ENCODE data around the gene SCT. TPM values are rescaled to one million over a fixed set of nuclear protein-coding genes. Genes with fewer than 3 reads are reported as not detected.
A peak's percentile ranks its signal among the peaks of the same experiment; 100 is the strongest.

The SCT gene
- polyA plus RNA-seq, 2 donors, result not detected

- H3K4me3 ChIP-seq (ENCODE audit: low read depth in 1 of 2, low read length in 2 of 2), result peak overlapping the region in 1 of 2 donors; percentile 28
- WGBS, 2 donors, result 33 to 44% methylated on average over 55 of the region's 55 CpGs
- H3K27me3 ChIP-seq (ENCODE audit: control insufficient read depth in 1 of 2, insufficient read depth in 2 of 2, low read length in 2 of 2), result peaks cover 0 to 18% of the 10 kb centered on the region in 2 donors
- H3K9me3 ChIP-seq (ENCODE audit: control insufficient read depth in 2 of 2, insufficient read depth in 1 of 2, low read depth in 1 of 2, low read length in 1 of 2), result no peaks in the 10 kb centered on the region
- H3K4me1 ChIP-seq (ENCODE audit: control insufficient read depth in 2 of 2, insufficient read depth in 2 of 2, low read length in 1 of 2), result peaks cover 10 to 33% of the 10 kb centered on the region in 2 donors
- peaks cover 0 to 13% of the 10 kb centered on the region in 2 donors for H3K36me3 ChIP-seq (ENCODE audit: control insufficient read depth in 2 of 2, insufficient read depth in 2 of 2, low read length in 1 of 2)
- no peak overlapping the region for H3K27ac ChIP-seq (ENCODE audit: low read depth in 2 of 2, low read length in 1 of 2)
Measured at GRCh38 chr11:637593-638521, 10.9 kb upstream of the SCT start.

- WGBS, 2 donors, result 3 to 6% methylated on average over 13 to 34 of the region's 34 CpGs
- H3K9me3 ChIP-seq (ENCODE audit: control insufficient read depth in 2 of 2, insufficient read depth in 1 of 2, low read depth in 1 of 2, low read length in 1 of 2), result no peaks in the 10 kb centered on the region
- no peak overlapping the region for H3K27ac ChIP-seq (ENCODE audit: low read depth in 2 of 2, low read length in 1 of 2)
- H3K4me1 ChIP-seq (ENCODE audit: control insufficient read depth in 2 of 2, insufficient read depth in 2 of 2, low read length in 1 of 2), result peaks cover 10 to 29% of the 10 kb centered on the region in 2 donors
- H3K36me3 ChIP-seq (ENCODE audit: control insufficient read depth in 2 of 2, insufficient read depth in 2 of 2, low read length in 1 of 2), result peaks cover 0 to 10% of the 10 kb centered on the region in 2 donors
- H3K27me3 ChIP-seq (ENCODE audit: control insufficient read depth in 1 of 2, insufficient read depth in 2 of 2, low read length in 2 of 2), result peaks cover 0 to 18% of the 10 kb centered on the region in 2 donors
- H3K4me3 ChIP-seq (ENCODE audit: low read depth in 1 of 2, low read length in 2 of 2), result peak overlapping the region; percentile 11 to 28
Measured at GRCh38 chr11:637333-637592, 10.3 kb upstream of the SCT start.

DNA sequence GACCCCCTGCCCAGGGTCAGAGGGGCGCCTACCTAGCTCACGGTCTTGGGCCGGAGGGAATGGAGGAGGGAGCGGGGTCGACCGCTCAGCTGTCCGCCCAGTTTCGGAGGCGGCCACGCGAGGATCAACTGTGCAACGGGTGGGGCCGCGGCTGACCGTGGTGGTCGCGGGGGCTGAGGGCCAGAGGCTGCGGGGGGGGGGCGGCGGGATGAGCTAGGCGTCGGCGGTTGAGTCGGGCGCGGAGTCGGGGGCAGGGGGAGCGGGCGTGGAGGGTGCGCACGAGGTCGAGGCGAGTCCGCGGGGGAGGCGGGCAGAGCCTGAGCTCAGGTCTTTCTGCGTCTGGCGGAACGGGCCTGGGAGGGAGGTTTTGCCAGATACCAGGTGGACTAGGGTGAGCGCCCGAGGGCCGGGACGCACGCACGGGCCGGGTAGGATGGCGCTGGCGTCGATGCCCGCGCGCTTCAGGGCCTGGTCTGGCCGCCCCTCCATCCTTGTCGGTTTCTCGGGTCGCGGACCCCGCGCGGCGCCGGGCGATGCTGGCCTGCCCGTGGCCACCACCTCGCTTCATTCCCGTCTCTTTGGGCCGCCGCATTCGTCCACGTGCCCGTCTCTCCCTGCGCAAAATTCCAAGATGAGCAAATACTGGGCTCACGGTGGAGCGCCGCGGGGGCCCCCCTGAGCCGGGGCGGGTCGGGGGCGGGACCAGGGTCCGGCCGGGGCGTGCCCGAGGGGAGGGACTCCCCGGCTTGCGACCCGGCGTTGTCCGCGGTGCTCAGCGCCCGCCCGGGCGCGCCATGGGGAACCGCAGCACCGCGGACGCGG, 9.7 kb upstream of the SCT start, which contains the start of gene DRD4:
Gene DRD4, plus strand, starts transcription at position 759 of the 822 bp plus-strand sequence. Its CDS starts 36 bp downstream, at position 795.
- peak within 1 kb of the TSS; percentile 11 to 28 for H3K4me3 ChIP-seq (ENCODE audit: low read depth in 1 of 2, low read length in 2 of 2)
- peaks cover 0 to 18% of the 10 kb centered on the region in 2 donors for H3K27me3 ChIP-seq (ENCODE audit: control insufficient read depth in 1 of 2, insufficient read depth in 2 of 2, low read length in 2 of 2)
- no peak within 1 kb of the TSS for H3K27ac ChIP-seq (ENCODE audit: low read depth in 2 of 2, low read length in 1 of 2)
- WGBS, 2 donors, result 17 to 19% methylated on average over 72 to 100 of the region's 100 CpGs
- peaks cover 10 to 29% of the 10 kb centered on the region in 2 donors for H3K4me1 ChIP-seq (ENCODE audit: control insufficient read depth in 2 of 2, insufficient read depth in 2 of 2, low read length in 1 of 2)
- H3K9me3 ChIP-seq (ENCODE audit: control insufficient read depth in 2 of 2, insufficient read depth in 1 of 2, low read depth in 1 of 2, low read length in 1 of 2), result no peaks in the 10 kb centered on the region
- peaks cover 0 to 6% of the 10 kb centered on the region in 2 donors for H3K36me3 ChIP-seq (ENCODE audit: control insufficient read depth in 2 of 2, insufficient read depth in 2 of 2, low read length in 1 of 2)

- no peak overlapping the region for H3K4me3 ChIP-seq (ENCODE audit: low read depth in 1 of 2, low read length in 2 of 2)
- no peak overlapping the region for H3K27ac ChIP-seq (ENCODE audit: low read depth in 2 of 2, low read length in 1 of 2)
- no peaks in the 10 kb centered on the region for H3K36me3 ChIP-seq (ENCODE audit: control insufficient read depth in 2 of 2, insufficient read depth in 2 of 2, low read length in 1 of 2)
- H3K4me1 ChIP-seq (ENCODE audit: control insufficient read depth in 2 of 2, insufficient read depth in 2 of 2, low read length in 1 of 2), result peaks cover 10 to 29% of the 10 kb centered on the region in 2 donors
- peaks cover 0 to 18% of the 10 kb centered on the region in 2 donors for H3K27me3 ChIP-seq (ENCODE audit: control insufficient read depth in 1 of 2, insufficient read depth in 2 of 2, low read length in 2 of 2)
- WGBS, 2 donors, result 64 to 79% methylated on average over 22 of the region's 22 CpGs
- no peaks in the 10 kb centered on the region for H3K9me3 ChIP-seq (ENCODE audit: control insufficient read depth in 2 of 2, insufficient read depth in 1 of 2, low read depth in 1 of 2, low read length in 1 of 2)
Measured at GRCh38 chr11:635945-636510, 9.0 kb upstream of the SCT start.

- H3K27ac ChIP-seq (ENCODE audit: low read depth in 2 of 2, low read length in 1 of 2), result no peak overlapping the region
- H3K4me3 ChIP-seq (ENCODE audit: low read depth in 1 of 2, low read length in 2 of 2), result no peak overlapping the region
- H3K4me1 ChIP-seq (ENCODE audit: control insufficient read depth in 2 of 2, insufficient read depth in 2 of 2, low read length in 1 of 2), result peaks cover 2 to 5% of the 10 kb centered on the region in 2 donors
- H3K36me3 ChIP-seq (ENCODE audit: control insufficient read depth in 2 of 2, insufficient read depth in 2 of 2, low read length in 1 of 2), result peaks cover 0 to 3% of the 10 kb centered on the region in 2 donors
- 89 to 92% methylated on average over 5 of the region's 5 CpGs for WGBS, 2 donors
- no peaks in the 10 kb centered on the region for H3K27me3 ChIP-seq (ENCODE audit: control insufficient read depth in 1 of 2, insufficient read depth in 2 of 2, low read length in 2 of 2)
- H3K9me3 ChIP-seq (ENCODE audit: control insufficient read depth in 2 of 2, insufficient read depth in 1 of 2, low read depth in 1 of 2, low read length in 1 of 2), result no peaks in the 10 kb centered on the region
Measured at GRCh38 chr11:630871-631270, 3.9 kb upstream of the SCT start.

DNA sequence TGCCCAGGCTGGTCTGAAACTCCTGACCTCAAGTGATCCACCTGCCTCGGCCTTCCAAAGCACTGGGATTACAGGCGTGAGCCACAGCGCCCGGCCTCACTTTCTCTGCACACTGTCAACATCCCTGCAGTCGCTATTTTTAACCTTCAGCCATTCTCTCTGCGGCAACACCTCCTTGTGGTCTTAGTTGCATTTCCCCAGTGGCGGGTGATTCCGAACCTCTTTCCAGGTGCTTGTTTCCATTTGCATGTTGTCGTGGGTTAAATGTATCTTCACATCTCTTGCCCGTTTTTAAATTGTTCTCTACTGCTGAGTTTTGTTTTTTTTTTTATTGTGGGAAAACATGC, 2.2 kb upstream of the SCT start:
- Histone ChIP-seq H3K9me3 (ENCODE audit: control insufficient read depth in 2 of 2, insufficient read depth in 1 of 2, low read depth in 1 of 2, low read length in 1 of 2) (no peaks in the 10 kb centered on the region), H3K4me3 (ENCODE audit: low read depth in 1 of 2, low read length in 2 of 2) (no peak overlapping the region), H3K27me3 (ENCODE audit: control insufficient read depth in 1 of 2, insufficient read depth in 2 of 2, low read length in 2 of 2) (no peaks in the 10 kb centered on the region), H3K4me1 (ENCODE audit: control insufficient read depth in 2 of 2, insufficient read depth in 2 of 2, low read length in 1 of 2) (peaks cover 4 to 5% of the 10 kb centered on the region in 2 donors), H3K27ac (ENCODE audit: low read depth in 2 of 2, low read length in 1 of 2) (no peak overlapping the region), H3K36me3 (ENCODE audit: control insufficient read depth in 2 of 2, insufficient read depth in 2 of 2, low read length in 1 of 2) (peaks cover 0 to 3% of the 10 kb centered on the region in 2 donors)
- 57 to 58% methylated on average over 10 of the region's 10 CpGs for WGBS, 2 donors

DNA sequence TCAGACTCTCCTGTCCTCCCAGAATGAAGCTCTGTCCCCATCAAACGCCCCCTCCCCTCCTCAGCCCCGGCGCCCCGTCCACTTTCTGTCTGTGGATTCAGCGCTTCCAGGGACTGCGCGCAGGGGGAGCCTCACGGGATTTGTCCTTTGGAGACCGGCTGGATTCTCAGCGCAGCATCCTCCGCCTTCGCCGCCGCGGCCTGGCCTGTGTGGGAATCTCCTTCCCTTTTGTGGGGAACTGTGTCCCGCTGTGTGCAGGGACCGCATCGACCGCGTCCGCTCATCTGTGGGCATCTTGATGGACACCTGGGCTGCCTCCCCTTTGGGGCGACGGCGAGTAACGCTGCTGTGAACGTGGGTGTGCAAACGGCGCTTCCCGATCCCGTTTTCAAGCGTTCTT, 1.1 kb upstream of the SCT start:
- peaks cover 5 to 6% of the 10 kb centered on the region in 2 donors for H3K4me1 ChIP-seq (ENCODE audit: control insufficient read depth in 2 of 2, insufficient read depth in 2 of 2, low read length in 1 of 2)
- no peaks in the 10 kb centered on the region for H3K9me3 ChIP-seq (ENCODE audit: control insufficient read depth in 2 of 2, insufficient read depth in 1 of 2, low read depth in 1 of 2, low read length in 1 of 2)
- H3K27ac ChIP-seq (ENCODE audit: low read depth in 2 of 2, low read length in 1 of 2), result no peak overlapping the region
- no peak overlapping the region for H3K4me3 ChIP-seq (ENCODE audit: low read depth in 1 of 2, low read length in 2 of 2)
- WGBS, 2 donors, result 93 to 94% methylated on average over 31 of the region's 31 CpGs
- peaks cover 0 to 3% of the 10 kb centered on the region in 2 donors for H3K36me3 ChIP-seq (ENCODE audit: control insufficient read depth in 2 of 2, insufficient read depth in 2 of 2, low read length in 1 of 2)
- no peaks in the 10 kb centered on the region for H3K27me3 ChIP-seq (ENCODE audit: control insufficient read depth in 1 of 2, insufficient read depth in 2 of 2, low read length in 2 of 2)

- H3K27ac ChIP-seq (ENCODE audit: low read depth in 2 of 2, low read length in 1 of 2), result no peak overlapping the region
- no peaks in the 10 kb centered on the region for H3K27me3 ChIP-seq (ENCODE audit: control insufficient read depth in 1 of 2, insufficient read depth in 2 of 2, low read length in 2 of 2)
- peaks cover 0 to 3% of the 10 kb centered on the region in 2 donors for H3K36me3 ChIP-seq (ENCODE audit: control insufficient read depth in 2 of 2, insufficient read depth in 2 of 2, low read length in 1 of 2)
- H3K9me3 ChIP-seq (ENCODE audit: control insufficient read depth in 2 of 2, insufficient read depth in 1 of 2, low read depth in 1 of 2, low read length in 1 of 2), result no peaks in the 10 kb centered on the region
- peaks cover 5 to 6% of the 10 kb centered on the region in 2 donors for H3K4me1 ChIP-seq (ENCODE audit: control insufficient read depth in 2 of 2, insufficient read depth in 2 of 2, low read length in 1 of 2)
- 22 to 24% methylated on average over 12 to 28 of the region's 28 CpGs for WGBS, 2 donors
- no peak overlapping the region for H3K4me3 ChIP-seq (ENCODE audit: low read depth in 1 of 2, low read length in 2 of 2)
Measured at GRCh38 chr11:627308-627576, 261 bp upstream of the SCT start.

DNA sequence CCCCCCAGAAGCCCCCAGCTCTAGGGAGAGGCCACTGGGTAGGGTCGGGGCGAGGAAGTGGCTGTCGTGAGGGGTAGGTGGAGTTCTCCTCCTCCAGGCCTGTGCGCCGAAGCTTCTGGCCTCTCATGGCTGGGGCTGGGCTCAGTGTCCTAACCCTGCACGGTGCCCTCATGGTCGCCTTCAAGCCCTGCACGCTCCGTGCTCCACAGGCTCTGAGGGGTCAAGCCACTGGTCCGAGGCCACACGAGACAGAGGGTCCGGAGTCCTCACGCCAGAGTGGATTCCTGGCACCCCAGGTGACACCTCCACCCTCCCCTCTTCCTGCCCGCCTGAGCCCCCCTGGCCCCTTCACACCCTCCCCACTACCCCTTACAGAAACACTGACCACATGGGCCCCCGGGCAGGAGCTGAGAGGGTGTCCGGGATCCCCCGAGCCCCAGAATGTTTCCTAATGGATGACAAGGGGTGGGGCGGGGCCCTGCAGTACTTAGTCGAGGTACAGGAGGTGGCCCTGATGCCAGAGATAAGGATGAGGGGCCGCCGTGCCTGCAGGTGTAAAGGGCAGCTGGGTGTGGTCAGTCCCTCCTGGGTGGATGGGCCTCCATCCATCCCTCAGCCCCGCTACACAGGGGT, 1.2 kb downstream of the SCT start:
- H3K9me3 ChIP-seq (ENCODE audit: control insufficient read depth in 2 of 2, insufficient read depth in 1 of 2, low read depth in 1 of 2, low read length in 1 of 2), result no peaks in the 10 kb centered on the region
- H3K36me3 ChIP-seq (ENCODE audit: control insufficient read depth in 2 of 2, insufficient read depth in 2 of 2, low read length in 1 of 2), result peaks cover 0 to 3% of the 10 kb centered on the region in 2 donors
- H3K4me1 ChIP-seq (ENCODE audit: control insufficient read depth in 2 of 2, insufficient read depth in 2 of 2, low read length in 1 of 2), result peaks cover 5 to 6% of the 10 kb centered on the region in 2 donors
- no peaks in the 10 kb centered on the region for H3K27me3 ChIP-seq (ENCODE audit: control insufficient read depth in 1 of 2, insufficient read depth in 2 of 2, low read length in 2 of 2)
- no peak overlapping the region for H3K4me3 ChIP-seq (ENCODE audit: low read depth in 1 of 2, low read length in 2 of 2)
- WGBS, 2 donors, result 75 to 80% methylated on average over 20 to 22 of the region's 22 CpGs
- H3K27ac ChIP-seq (ENCODE audit: low read depth in 2 of 2, low read length in 1 of 2), result no peak overlapping the region
